AG10803 (cell line): ENCODE measurements around the gene FAM81B.
"Not testable (repeated sequence)": the region's sequence is repeated elsewhere in the genome, so short reads cannot be mapped to it uniquely, and the experiment has no call there.

ENCODE experiments used
- DNase-seq: peaks from one replicate; pipeline ENCODE4 v3.0.0; 2010; ENCODE audit warnings: low read depth
- H3K4me3 ChIP-seq: 2 replicates; pipeline ENCODE4 v1.5.1; 2011; ENCODE audit warnings: mild to moderate bottlenecking, low read length, control low read depth
- CTCF ChIP-seq: conservative IDR thresholded peaks from 2 replicates; pipeline ENCODE4 v1.5.1; 2011; ENCODE audit warnings: mild to moderate bottlenecking, low read length, control low read depth, inconsistent platforms

Gene FAM81B

GRCh38 chr5:95390812-95391492 is at the start of gene FAM81B:
FAM81B (plus strand) TSS chr5:95391366; CDS start chr5:95391390, 24 bp downstream.
- no peak for DNase-seq
- H3K4me3 ChIP-seq: no peak within 1 kb of the TSS
- no peak for TF ChIP-seq CTCF

- not testable (repeated sequence) for H3K4me3 ChIP-seq, DNase-seq
These were observed 49.7 kb upstream of the FAM81B start for GRCh38 chr5:95341444-95341843.

- no peak for TF ChIP-seq CTCF
- DNase-seq: no peak
- no peak overlapping the region for H3K4me3 ChIP-seq
These were observed 43.6 kb upstream of the FAM81B start for GRCh38 chr5:95347506-95348120.

GRCh38 chr5:95350631-95351030 is 40.5 kb upstream of the FAM81B start:
- H3K4me3 ChIP-seq: no peak overlapping the region
- TF ChIP-seq CTCF: no peak
- DNase-seq: no peak

- no peak for TF ChIP-seq CTCF
- DNase-seq: no peak
- H3K4me3 ChIP-seq: no peak overlapping the region
These were observed 38.5 kb upstream of the FAM81B start for GRCh38 chr5:95352691-95353090.

- TF ChIP-seq CTCF: no peak
- no peak for DNase-seq
- no peak overlapping the region for H3K4me3 ChIP-seq
These were observed 32.8 kb upstream of the FAM81B start for GRCh38 chr5:95358320-95358719.

- H3K4me3 ChIP-seq: no peak overlapping the region
- no peak for DNase-seq
- TF ChIP-seq CTCF: no peak
These were observed 32.3 kb upstream of the FAM81B start for GRCh38 chr5:95358848-95359247.

GRCh38 chr5:95360667-95361066 is 30.5 kb upstream of the FAM81B start:
- not testable (repeated sequence) for DNase-seq, H3K4me3 ChIP-seq
